ENCODE data around the gene MAPKAP1. TPM values are rescaled to one million over a fixed set of nuclear protein-coding genes. Genes with fewer than 3 reads are reported as not detected.

Gene MAPKAP1
- total RNA-seq, 6 donors from 2014 or later, result 60.8 to 84.0 (median 71.5) TPM

GRCh38 chr9:125651576-125652232 is 55.3 kb downstream of the MAPKAP1 start:
- Histone ChIP-seq H3K27me3 (no peaks in the 10 kb centered on the region), H3K36me3 (no peaks in the 10 kb centered on the region), H3K9me3 (no peaks in the 10 kb centered on the region), H3K4me3 (no peak overlapping the region), H3K4me1 (peaks cover 8 to 23% (median 18%) of the 10 kb centered on the region in 4 donors), H3K27ac (no peak overlapping the region)
- DNase-seq (no peak), ATAC-seq (ENCODE audit: low FRiP score in 2 of 2) (no peak)
- WGBS, 2 donors, result 80 to 87% methylated on average over 7 of the region's 7 CpGs
- no peak for TF ChIP-seq POLR2A (IDR thresholded peaks at IDR 0.05)
- no peak for TF ChIP-seq CTCF (IDR thresholded peaks at IDR 0.05)
- TF ChIP-seq EP300 (IDR thresholded peaks at IDR 0.05), result no peak
- no peak for TF ChIP-seq POLR2AphosphoS5 (IDR thresholded peaks at IDR 0.05)

- DNase-seq (no peak), ATAC-seq (ENCODE audit: low FRiP score in 2 of 2) (peak; percentile 71 to 81)
- Histone ChIP-seq H3K27ac (peak overlapping the region; percentile 47 to 71 (median 63)), H3K4me1 (peaks cover 8 to 31% (median 22%) of the 10 kb centered on the region in 4 donors), H3K36me3 (no peaks in the 10 kb centered on the region), H3K9me3 (no peaks in the 10 kb centered on the region), H3K27me3 (no peaks in the 10 kb centered on the region), H3K4me3 (peak overlapping the region in 1 of 4 donors; percentile 7)
- TF ChIP-seq CTCF (IDR thresholded peaks at IDR 0.05) (no peak), POLR2A (IDR thresholded peaks at IDR 0.05) (peak in 1 of 4 donors; percentile 59)
- WGBS, 2 donors, result 53 to 59% methylated on average over 3 of the region's 3 CpGs
Measured at GRCh38 chr9:125650271-125650737, 56.7 kb downstream of the MAPKAP1 start.

GRCh38 chr9:125649826-125650225 is 57.2 kb downstream of the MAPKAP1 start:
- H3K4me3 ChIP-seq, result peak overlapping the region in 1 of 4 donors; percentile 7
- DNase-seq, result no peak
- H3K27ac ChIP-seq, result peak overlapping the region; percentile 47 to 71 (median 63)
- H3K9me3 ChIP-seq, result no peaks in the 10 kb centered on the region
- no peaks in the 10 kb centered on the region for H3K36me3 ChIP-seq
- H3K27me3 ChIP-seq, result no peaks in the 10 kb centered on the region
- peaks cover 8 to 31% (median 22%) of the 10 kb centered on the region in 4 donors for H3K4me1 ChIP-seq
- ATAC-seq (ENCODE audit: low FRiP score in 2 of 2), result no peak
- TF ChIP-seq CTCF (IDR thresholded peaks at IDR 0.05), result no peak
- no peak for TF ChIP-seq POLR2A (IDR thresholded peaks at IDR 0.05)
- TF ChIP-seq POLR2AphosphoS5 (IDR thresholded peaks at IDR 0.05), result no peak
- TF ChIP-seq EP300 (IDR thresholded peaks at IDR 0.05), result no peak
- 81 to 88% methylated on average over 4 of the region's 4 CpGs for WGBS, 2 donors

GRCh38 chr9:125649315-125649714 is 57.7 kb downstream of the MAPKAP1 start:
- peak overlapping the region; percentile 47 to 71 (median 63) for H3K27ac ChIP-seq
- WGBS, 2 donors, result 49 to 57% methylated on average over 6 of the region's 6 CpGs
- no peaks in the 10 kb centered on the region for H3K36me3 ChIP-seq
- no peaks in the 10 kb centered on the region for H3K27me3 ChIP-seq
- no peaks in the 10 kb centered on the region for H3K9me3 ChIP-seq
- H3K4me3 ChIP-seq, result no peak overlapping the region
- ATAC-seq (ENCODE audit: low FRiP score in 2 of 2), result peak; percentile 78 to 86
- H3K4me1 ChIP-seq, result peaks cover 8 to 31% (median 22%) of the 10 kb centered on the region in 4 donors
- peak in 1 of 2 donors; percentile 55 for DNase-seq
- TF ChIP-seq CTCF (IDR thresholded peaks at IDR 0.05), result no peak
- TF ChIP-seq POLR2AphosphoS5 (IDR thresholded peaks at IDR 0.05), result peak; percentile 49 to 54
- peak in 1 of 4 donors; percentile 59 for TF ChIP-seq POLR2A (IDR thresholded peaks at IDR 0.05)
- peak in 1 of 4 donors; percentile 28 for TF ChIP-seq EP300 (IDR thresholded peaks at IDR 0.05)

- ATAC-seq (ENCODE audit: low FRiP score in 2 of 2) (no peak), DNase-seq (no peak)
- Histone ChIP-seq H3K27me3 (no peaks in the 10 kb centered on the region), H3K36me3 (no peaks in the 10 kb centered on the region), H3K4me3 (no peak overlapping the region), H3K27ac (no peak overlapping the region), H3K9me3 (no peaks in the 10 kb centered on the region), H3K4me1 (peaks cover 8 to 31% (median 22%) of the 10 kb centered on the region in 4 donors)
- WGBS, 2 donors, result 76 to 95% methylated on average over 1 of the region's 1 CpG
- TF ChIP-seq EP300 (IDR thresholded peaks at IDR 0.05) (no peak), POLR2A (IDR thresholded peaks at IDR 0.05) (no peak), POLR2AphosphoS5 (IDR thresholded peaks at IDR 0.05) (no peak), CTCF (IDR thresholded peaks at IDR 0.05) (no peak)
Measured at GRCh38 chr9:125648294-125648693, 58.7 kb downstream of the MAPKAP1 start.
